Stimulated activated CD8-positive, alpha-beta memory T cell treated with anti-CD3 and anti-CD28 coated beads, Interleukin-4, amount 100 ng/mL, for 4 hours (primary cell): ENCODE results near the gene MLEC.
A peak's percentile ranks its signal among the peaks of the same experiment; 100 is the strongest.
"Not testable (repeated sequence)": the region's sequence is repeated elsewhere in the genome, so short reads cannot be mapped to it uniquely, and the experiment has no call there.

Source experiments
- DNase-seq, 2 donors: peaks; one replicate each; pipeline ENCODE4 v3.0.0-alpha.2; 2020; ENCODE audit warnings: low read depth in 2 of 2, low spot score in 1 of 2

The MLEC gene

GRCh38 chr12:120719496-120720233 lies 32.7 kb downstream of the MLEC start:
- no peak for DNase-seq

GRCh38 chr12:120720234-120720986 lies 33.5 kb downstream of the MLEC start:
- DNase-seq = no peak

GRCh38 chr12:120720987-120721801 lies 34.2 kb downstream of the MLEC start:
- no peak for DNase-seq

- no peak for DNase-seq
These were observed 34.9 kb downstream of the MLEC start for GRCh38 chr12:120721866-120722265.

GRCh38 chr12:120722784-120723183 lies 35.8 kb downstream of the MLEC start:
- no peak for DNase-seq

GRCh38 chr12:120724720-120725119 lies 37.8 kb downstream of the MLEC start:
- DNase-seq = no peak

GRCh38 chr12:120725151-120725658 lies 38.3 kb downstream of the MLEC start:
- DNase-seq = no peak

- peak; percentile 72 for DNase-seq
These were observed 38.9 kb downstream of the MLEC start, which contains the start of gene ACADS for GRCh38 chr12:120725659-120726509. Gene ACADS, plus strand, starts transcription at chr12:120725826. Its CDS starts 60 bp downstream, at chr12:120725886.

GRCh38 chr12:120726510-120726793 lies 39.5 kb downstream of the MLEC start:
- no peak for DNase-seq

- no peak for DNase-seq
These were observed 40.0 kb downstream of the MLEC start for GRCh38 chr12:120726961-120727360.

- not testable (repeated sequence) for DNase-seq
These were observed 45.2 kb downstream of the MLEC start for GRCh38 chr12:120732198-120732597.

GRCh38 chr12:120733574-120733973 lies 46.6 kb downstream of the MLEC start:
- no peak for DNase-seq

GRCh38 chr12:120734210-120734609 lies 47.3 kb downstream of the MLEC start:
- DNase-seq = no peak

- no peak for DNase-seq
These were observed 48.2 kb downstream of the MLEC start for GRCh38 chr12:120735181-120735580.

GRCh38 chr12:120736404-120737331 lies 49.7 kb downstream of the MLEC start:
- DNase-seq = no peak

GRCh38 chr12:120737557-120738251 lies 50.8 kb downstream of the MLEC start:
- DNase-seq = no peak

- DNase-seq = no peak
These were observed 51.5 kb downstream of the MLEC start for GRCh38 chr12:120738252-120739030.
